Posterior vena cava (tissue), 2 donors: ENCODE data around the gene GRID2IP. TPM values are rescaled to one million over a fixed set of nuclear protein-coding genes. Genes with fewer than 3 reads are reported as not detected.
"Not testable (repeated sequence)": the region's sequence is repeated elsewhere in the genome, so short reads cannot be mapped to it uniquely, and the experiment has no call there.

Source experiments
- DNase-seq: peaks from one replicate; pipeline ENCODE4 v3.0.0-alpha.2; 2020; ENCODE audit warnings: low spot score
- intact Hi-C, 2 donors: fragments of 100-400 bp; cut with DNase I; formaldehyde crosslinking; loops; one replicate each; pipeline versions ENCODE4 v1.14.1 to v1.14.2; 2022 to 2023
- total RNA-seq, 2 donors: library from RNA; stranded (reverse); fragmentation: NEBNext Ultra II Directional; extraction: Animal tissue kit (Norgen Biotek cat#: 25700); gene quantifications; one replicate each; pipeline ENCODE4 v1.2.1, GENCODE V29; 2021
- donor health status: DM: yes; HTN: yes; CAD: no.
- donor health status: DM: yes; HTN: yes; CAD: no.

Gene GRID2IP
- total RNA-seq, 2 donors from 2014 or later = not detected

DNA sequence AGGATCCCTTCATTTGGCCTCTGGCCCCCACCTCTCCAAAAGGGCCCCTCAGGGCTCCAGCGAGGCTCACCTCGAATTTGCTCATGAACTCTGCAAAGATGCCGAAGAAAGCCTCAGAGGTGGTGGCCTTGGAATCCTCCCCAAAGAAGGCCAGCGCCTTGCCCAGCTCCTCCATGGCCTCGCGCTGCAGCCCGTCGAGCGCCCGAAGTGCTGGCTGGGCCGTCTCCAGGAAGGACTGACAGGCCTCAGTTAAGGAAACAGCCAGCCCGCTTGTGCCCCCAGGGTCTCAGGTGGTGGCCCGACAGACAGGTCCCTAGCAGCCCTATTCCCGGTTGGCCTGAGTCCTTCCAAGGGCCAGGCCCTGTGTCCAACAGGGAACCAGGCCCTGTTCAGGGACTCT is 53.3 kb downstream of the GRID2IP start:
- intact Hi-C loops = no loop called here
- DNase-seq = no peak

DNA sequence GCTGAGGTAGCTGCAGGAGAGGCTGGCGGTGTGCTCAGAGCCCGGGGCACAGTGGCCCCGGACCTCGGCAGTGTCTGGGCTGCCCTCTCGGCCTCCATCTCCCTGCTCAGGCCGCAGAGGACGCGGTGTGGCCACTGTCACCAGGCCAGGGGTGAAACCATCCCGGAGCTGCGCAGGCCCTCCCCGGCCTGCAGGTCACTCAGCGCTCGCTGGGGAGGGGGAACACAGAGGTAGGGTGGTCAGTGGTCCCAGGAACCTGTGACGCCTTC is 53.7 kb downstream of the GRID2IP start:
- intact Hi-C loops = no loop called here

DNA sequence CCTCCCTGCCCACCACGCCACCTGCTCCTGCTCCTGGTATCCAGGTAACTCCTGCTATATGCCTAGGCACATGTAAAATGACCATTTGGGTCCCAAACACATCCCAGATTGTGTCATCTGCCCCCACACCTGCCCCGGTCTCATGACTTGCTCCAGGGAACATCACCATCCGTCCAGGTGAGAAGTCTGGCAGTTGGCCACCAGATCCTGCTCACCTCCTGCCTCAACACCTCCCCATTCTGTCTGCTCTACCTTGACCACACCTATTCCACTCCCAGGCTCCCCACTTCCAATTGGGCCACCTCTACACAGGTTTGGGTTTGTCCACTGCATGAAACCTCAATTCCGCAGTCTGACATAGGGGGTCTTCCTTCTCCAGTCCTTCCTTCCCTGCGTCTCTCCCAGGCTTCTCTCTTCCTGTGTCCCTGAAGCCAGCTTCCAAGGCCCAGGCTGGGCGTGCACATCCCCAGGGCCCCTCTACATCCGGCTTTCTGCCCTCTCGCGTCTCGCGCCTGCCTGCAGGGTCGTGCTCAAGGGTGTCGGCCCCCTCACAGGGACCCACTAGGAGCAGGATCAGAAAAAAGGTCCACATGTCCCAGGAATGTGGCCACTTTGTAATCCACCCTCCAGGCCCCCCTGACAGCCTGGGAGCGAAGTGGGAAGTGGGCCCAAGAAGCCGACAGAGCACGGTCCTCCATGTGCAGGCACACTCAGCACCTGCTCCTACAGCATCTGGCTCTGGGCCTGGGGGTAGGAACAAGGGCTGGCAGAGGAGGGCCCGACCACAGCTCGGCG is 54.2 kb downstream of the GRID2IP start:
- intact Hi-C loops = no loop called here
- DNase-seq = peak; percentile 73

More for the DNA sequence above, 53.7 kb downstream of the GRID2IP start:
- DNase-seq = no peak

DNA sequence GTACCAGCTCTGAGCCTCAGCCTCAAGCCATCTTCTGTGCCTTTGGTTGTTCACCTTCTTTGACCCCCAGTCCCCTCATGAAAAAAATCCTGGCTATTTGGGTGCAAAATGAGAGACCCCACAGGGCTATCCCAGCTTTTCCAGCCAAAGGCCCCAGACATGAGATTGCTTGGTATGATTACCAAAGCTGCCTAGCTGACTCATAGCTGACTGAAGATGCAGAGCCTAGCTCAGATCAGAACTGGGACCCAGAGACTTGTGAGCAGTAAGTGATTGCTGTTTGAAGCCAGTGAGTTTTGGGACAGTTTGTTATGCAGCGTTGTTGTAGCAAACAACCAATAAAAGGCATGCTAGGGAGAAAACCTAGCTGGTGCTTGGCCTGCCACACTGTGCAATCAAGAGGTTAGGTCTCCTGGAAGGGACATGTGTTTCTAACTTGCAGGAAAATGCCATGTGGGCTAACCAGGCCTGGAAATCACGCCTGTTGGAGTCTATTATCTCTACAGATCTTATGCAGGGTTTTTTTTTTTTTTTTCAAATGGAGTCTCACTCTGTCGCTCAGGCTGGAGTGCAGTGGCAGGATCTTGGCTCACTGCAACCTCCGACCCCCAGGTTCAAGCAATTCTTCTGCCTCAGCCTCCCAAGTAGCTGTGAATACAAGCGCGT is 55.5 kb downstream of the GRID2IP start:
- intact Hi-C loops = no loop called here

DNA sequence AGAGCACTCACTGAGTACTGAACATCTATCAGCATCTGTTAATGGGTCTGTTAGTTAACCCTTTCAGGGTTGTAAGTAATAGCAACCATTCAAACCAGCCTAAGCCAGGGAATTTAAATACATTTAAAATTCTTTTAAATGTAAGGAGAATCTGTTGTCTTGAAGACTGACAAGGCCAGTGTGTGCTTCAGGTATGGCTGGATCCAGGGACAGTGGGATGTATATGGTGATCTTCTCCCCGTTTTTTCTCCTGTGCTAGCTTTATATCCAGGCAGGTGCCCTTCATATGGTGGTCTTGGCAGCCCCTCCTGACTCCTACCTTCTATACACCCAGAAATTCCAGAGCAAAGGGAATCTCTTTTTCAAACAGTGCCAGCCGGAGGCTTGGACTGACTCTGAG is 56.9 kb downstream of the GRID2IP start:
- peak; percentile 15 for DNase-seq
- intact Hi-C loops = no loop called here

More for the DNA sequence above, 55.5 kb downstream of the GRID2IP start:
- peak; percentile 59 for DNase-seq

DNA sequence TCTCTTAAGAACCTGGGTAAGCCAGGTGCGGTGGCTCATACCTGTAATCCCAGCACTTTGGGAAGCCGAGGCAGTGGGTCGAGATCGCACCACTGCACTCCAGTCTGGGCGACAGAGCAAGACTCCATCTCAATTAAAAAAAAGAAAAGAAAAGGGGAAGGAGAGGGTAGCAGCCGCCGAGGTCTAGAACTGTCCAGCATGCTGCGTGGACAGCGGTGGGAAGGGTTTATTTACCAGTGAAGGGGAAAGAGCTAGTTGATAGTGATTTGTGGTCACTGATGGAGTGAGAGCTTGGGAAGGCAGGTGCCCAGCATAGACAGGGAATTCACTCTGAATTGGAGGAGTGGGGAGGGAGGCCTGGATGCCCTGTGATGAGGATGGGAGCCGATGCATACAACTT is 60.1 kb downstream of the GRID2IP start:
- DNase-seq = peak; percentile 36
- intact Hi-C loops = no loop called here

DNA sequence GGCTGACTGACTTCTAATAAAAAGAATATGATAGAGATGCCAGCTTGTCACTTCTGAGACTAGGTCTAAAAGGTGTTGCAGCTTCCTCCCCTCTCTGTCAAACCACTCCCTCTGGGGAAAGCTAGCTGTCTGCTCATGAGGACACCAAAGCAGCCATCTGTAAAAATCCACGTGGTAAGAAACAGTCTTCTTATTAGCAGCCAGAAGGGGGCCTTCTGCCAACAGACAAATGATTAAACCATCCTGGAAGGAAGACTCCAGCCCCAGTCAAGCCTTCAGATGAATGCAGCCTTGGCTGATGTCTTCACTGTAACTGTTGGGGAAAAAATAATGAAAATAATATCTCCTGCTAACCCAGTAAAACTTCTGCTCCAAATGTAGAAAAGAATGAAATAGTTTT is 61.6 kb downstream of the GRID2IP start:
- intact Hi-C loops = no loop called here
- no peak for DNase-seq

DNA sequence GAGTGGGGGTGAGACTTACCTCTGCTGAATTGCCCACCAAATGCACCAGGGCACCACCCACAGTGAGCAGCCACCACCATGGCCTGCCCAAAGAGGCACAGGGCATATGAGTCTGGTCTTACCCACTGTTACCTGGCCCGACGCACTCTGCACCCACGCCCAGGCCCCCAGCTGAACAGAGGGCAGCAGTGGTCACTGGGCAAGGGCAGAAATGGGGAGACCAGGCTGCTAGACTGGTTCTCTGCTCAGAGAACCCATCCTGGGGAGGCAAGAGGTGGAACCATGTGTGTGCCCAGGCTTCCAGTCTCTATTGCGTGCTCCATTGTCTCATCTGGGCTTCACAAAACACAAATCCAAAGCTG is 64.1 kb downstream of the GRID2IP start:
- intact Hi-C loops = no loop called here
- DNase-seq = peak; percentile 66

DNA sequence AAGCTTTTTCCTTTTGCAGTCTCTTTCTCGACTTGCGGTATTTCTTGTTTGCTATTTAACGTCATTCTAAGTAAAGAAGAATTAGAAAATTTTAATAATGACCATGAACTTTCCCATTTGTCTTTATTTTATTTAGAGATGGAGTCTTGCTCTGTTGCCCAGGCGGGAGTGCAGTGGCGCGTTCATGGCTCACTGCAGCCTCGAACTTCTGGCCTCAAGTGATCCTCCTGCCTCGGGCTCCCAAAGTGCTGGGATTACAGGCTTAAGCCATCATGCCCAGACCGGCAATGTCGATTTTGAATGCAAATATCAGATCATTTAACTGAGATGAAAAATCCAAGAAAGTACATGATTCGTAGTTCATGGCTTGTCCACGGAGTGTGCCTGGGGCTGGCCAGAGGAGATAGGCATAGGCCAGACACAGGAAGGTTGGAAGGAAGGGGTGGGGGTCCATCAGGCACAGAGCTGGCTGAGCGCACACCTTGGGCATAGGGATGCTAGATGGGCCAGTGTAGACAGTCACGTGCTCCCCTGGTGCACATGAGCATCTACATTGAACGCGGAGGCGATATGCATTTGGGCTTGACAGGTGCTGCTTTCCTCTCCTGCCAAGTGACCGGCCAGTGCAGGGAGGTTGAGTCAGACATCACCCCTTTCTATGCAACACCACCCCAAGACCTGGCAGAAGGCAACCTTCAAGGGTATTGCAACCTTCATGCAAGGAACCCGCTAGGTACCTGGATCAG is 64.7 kb downstream of the GRID2IP start:
- intact Hi-C loops = no loop called here
- peak; percentile 68 for DNase-seq

DNA sequence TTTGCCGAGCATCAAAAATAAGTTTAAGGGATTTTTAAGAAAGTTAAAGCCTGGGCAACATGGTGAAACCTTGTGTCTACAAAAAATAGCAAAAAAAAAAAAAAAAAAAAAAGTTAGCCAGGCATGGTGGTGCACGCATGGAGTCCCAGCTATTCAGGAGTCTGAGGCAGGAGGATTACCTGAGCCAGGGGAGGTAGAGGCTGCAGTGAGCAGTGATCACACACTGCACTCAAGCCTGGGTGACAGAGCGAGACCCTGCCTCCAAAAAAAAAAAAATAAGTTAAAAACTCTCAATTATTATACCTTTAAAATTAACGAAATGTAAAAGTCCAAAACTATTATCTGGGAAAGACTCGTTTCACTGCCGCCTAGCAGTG is 68.5 kb downstream of the GRID2IP start:
- DNase-seq = no peak
- intact Hi-C loops = no loop called here

DNA sequence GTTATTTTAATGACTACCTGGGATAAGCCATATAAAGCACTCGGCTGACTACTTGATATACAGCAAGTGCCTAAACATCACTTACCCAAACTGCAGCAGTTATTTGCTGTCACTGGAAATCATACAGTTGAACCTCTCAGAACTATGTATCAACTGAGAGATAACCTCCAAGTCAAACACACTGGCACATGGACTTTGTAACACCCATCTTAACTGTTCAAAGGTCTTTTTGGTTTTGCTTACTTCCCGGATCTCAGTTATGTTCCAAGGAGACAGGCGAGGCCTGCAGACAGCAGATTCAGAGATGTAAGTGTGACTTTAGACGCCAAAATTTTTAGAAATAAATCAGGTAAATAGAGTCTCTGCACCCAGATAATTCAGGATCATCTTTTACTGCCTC is 69.0 kb downstream of the GRID2IP start:
- intact Hi-C loops = no loop called here

DNA sequence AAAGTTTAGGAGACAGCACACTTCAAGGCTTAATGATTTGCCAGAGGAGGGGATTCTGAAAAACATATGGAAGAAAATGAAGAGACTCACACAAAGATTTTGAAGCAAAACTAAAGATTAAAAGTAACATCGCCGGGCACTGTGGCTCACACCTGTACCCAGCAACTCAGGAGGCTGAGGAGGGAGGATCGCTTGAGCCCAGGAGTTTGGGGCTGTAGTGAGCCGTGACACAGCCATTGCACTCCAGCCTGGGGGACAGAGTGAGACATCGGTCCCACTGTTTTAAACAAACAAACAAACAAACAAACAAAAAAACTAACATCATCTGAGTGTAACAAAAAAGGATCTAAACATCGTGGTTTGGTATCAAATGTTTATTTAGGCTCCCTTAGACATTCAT is 69.8 kb downstream of the GRID2IP start:
- peak; percentile 42 for DNase-seq
- intact Hi-C loops = no loop called here

More for the DNA sequence above, 69.0 kb downstream of the GRID2IP start:
- no peak for DNase-seq

DNA sequence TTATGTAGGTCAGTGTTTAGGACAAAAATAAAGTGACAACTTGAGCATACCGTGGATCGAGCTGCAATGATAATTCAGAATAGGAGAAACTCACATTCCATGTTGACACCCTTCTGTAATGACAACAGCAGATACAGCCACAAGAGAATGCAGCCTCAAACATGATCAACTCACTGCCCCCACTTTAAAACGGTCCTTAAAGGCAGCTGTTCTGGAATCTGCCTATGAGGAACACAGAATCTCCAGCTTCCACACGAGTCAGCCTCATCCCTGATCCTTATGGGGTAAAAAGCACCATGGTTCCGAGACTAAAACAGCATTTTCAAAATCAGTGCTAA is 71.0 kb downstream of the GRID2IP start:
- no peak for DNase-seq
- intact Hi-C loops = no loop called here

DNA sequence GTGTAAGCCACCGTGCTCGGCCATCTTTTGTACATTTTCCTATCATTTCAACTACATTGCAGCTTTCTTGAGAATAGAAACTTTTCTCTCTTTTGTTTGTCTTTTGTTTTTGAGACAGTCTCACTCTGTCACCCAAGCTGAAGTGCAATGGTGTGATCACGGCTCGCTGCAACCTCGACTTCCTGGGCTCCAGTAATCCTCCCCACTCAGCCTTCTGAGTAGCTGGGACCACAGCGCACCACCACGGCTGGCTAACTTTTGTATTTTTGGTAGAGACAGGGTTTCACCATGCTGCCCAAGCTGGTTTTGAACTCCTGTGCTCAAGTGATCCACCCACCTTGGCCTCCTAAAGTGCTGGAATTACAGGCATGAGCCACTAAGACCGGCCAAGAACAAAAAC is 72.2 kb downstream of the GRID2IP start:
- DNase-seq = peak; percentile 51
- intact Hi-C loops = no loop called here

DNA sequence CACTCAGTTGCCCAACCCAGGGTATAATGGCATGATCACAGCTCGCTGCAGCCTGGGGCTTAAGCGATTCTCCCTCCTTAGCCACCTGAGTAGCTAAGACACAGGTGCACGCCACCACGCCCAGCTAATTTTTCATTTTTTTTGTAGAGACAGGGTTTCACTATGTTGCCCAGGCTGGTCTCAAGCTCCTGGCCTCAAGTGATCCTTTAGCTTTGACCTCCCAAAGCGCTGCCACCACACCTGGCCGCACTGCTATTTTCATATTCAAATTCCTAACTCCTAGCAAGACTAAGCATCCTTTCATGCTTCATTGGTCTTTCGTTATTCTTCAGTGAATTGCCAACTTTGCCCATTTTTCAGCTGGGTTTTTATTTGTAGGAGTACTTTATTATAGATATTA is 73.1 kb downstream of the GRID2IP start:
- intact Hi-C loops = no loop called here
- DNase-seq = peak; percentile 26

DNA sequence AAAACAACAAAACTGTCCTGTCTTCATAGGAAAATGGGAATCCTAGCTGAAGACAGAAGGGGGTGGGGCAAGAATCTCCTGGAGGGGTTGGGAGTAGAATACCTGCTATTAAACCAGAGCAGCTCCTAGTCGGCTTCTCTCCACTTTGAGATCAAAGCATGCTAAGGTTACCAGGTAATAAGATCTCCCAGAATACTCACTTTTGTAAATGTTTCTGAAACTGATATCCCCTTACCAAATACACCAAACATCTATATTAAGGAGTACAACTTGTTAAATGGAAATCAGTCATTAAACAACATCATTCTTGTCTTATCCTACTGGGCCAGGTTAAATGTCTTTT is 74.0 kb downstream of the GRID2IP start:
- intact Hi-C loops = no loop called here
- DNase-seq = no peak

DNA sequence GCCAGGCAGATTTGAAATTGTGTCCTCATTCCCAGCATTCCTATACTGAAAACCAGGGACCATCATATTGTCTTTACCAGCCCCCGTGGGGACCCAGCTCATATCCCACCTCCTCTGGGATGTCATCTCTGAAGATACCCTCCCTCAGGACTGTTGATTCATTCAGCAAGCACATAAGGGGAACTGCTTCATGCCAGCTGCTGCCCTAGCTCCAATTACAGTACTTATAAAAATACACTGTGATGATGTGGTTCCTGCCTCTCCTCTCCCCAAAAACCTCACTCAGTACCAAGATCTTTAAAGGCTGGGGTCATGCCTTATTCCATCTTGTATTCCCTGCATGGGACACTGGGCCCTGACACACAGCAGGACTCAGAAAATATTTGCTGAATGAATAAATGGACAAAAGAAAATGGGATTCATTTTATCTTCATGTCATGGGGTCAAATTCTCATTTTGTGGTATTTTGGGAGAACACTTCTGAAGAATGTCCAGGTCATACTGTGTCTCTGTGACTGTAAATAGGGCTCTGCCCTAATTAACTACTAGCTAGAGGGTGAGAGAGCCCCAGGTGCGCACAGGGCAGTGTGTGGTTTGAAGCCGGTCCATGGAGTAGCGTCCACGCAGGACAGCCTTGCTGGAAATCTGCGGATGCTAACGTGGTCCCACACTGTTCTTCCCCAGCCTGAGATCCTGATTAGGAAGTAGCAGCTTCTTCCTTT is 74.5 kb downstream of the GRID2IP start:
- no peak for DNase-seq
- intact Hi-C loops = no loop called here

DNA sequence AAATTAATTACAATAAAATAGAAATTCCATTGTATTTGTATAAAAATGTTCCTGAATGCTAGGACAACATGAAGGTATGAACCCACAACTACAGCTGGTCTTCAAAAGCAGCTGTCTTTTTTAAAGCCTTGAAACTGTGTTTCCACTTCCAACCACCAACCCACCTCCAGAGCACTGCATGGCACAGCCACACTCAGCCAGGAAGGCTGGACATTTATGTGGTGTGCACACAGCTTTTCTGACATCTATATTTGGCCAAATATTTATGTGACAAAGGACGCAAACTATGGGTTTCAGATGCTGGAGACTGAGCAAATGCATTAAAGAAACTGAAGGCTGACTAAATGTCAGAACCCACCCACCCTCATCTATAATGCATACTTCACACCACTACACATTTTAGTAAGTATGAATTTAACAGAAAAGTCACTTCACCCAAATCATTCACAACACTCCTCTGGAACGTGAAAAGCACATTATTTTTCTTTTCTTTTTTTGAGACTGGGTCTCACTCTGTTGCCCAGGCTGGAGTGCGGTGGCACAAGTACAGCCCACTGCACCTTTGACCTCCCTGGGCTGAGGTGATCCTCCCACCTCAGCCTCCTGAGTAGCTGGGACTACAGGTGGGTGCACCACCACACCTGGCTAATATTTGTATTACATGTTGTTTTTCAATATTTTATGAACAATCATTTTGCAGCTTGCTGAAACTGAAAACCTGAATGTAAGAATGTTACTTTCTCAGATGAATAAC is 75.7 kb downstream of the GRID2IP start:
- DNase-seq = no peak
- intact Hi-C loops = no loop called here

DNA sequence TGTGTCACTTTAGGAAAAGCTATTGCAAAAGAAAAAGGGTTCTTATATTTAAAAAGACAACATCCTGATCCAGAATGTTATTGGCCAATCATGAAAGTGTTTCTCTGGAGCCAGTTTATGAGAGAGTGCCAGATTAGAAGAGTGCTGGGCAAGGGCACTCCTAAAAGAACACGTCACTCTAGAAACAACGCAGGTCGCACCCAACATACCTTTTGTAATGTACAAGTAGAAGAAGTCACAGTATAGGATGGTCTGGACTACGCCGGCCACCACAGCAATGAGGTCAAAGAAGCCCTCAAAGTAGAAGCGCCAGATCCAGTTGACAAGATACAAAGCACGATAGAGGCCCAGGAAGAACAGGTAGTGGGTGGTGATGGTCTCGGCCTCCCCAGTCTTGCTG is 85.4 kb downstream of the GRID2IP start:
- DNase-seq = no peak
- intact Hi-C loops = no loop called here

DNA sequence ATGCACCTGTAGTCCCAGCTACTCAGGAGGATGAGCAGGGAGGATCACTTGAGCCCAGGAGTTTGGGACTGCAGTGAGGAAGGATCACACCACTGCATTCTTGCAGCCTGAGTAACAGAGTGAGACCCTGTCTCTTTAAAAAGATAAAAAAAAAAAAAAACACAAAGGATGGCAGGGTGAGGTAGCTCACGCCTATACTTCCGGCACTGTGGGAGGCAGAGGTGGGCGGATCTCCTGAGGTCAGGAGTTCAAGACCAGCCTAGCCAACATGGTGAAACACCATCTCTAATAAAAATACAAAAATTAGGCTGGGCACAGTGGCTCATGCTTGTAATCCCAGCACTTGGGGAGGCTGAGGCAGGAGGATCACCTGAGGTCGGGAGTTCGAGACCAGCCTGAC is 87.7 kb downstream of the GRID2IP start:
- intact Hi-C loops, DNase-seq: not testable (repeated sequence)
